Endodermal cell (in vitro differentiated cells): ENCODE measurements around the gene NBAS. TPM values are rescaled to one million over a fixed set of nuclear protein-coding genes. Genes with fewer than 3 reads are reported as not detected.

Experiments
- DNase-seq: peaks from one replicate; pipeline ENCODE4 v3.0.0-alpha.2; 2017
- H3K27ac ChIP-seq: 2 replicates; pipeline ENCODE4 v1.5.1; 2013; ENCODE audit warnings: mild to moderate bottlenecking, low read depth, low read length, moderate library complexity
- H3K27me3 ChIP-seq: 2 replicates; pipeline ENCODE4 v1.6.1; 2013; ENCODE audit warnings: mild to moderate bottlenecking, low read length, moderate library complexity; ENCODE audit not compliant: insufficient read depth, control insufficient read depth, poor library complexity, severe bottlenecking
- H3K36me3 ChIP-seq: 2 replicates; pipeline ENCODE4 v1.7.0; 2013; ENCODE audit warnings: mild to moderate bottlenecking, low read length, moderate library complexity; ENCODE audit not compliant: control insufficient read depth, insufficient read depth
- H3K4me1 ChIP-seq: one replicate; pipeline ENCODE4 v1.7.0; 2013; ENCODE audit warnings: low read length; ENCODE audit not compliant: control insufficient read depth, insufficient read depth
- H3K4me3 ChIP-seq: 2 replicates; pipeline ENCODE4 v1.5.1; 2013; ENCODE audit warnings: mild to moderate bottlenecking, low read length, moderate library complexity
- H3K9ac ChIP-seq: 2 replicates; pipeline ENCODE4 v1.6.1; 2013; ENCODE audit warnings: mild to moderate bottlenecking, low read length, moderate library complexity; ENCODE audit not compliant: poor library complexity, severe bottlenecking; ENCODE audit errors: extremely low read depth
- H3K9me3 ChIP-seq: 2 replicates; pipeline ENCODE4 v1.6.1; 2013; ENCODE audit warnings: mild to moderate bottlenecking, low read length, moderate library complexity; ENCODE audit not compliant: control insufficient read depth
- H3K27ac Mint-ChIP-seq: 2 replicates; pipeline ENCODE4 v1.8.0; 2020; ENCODE audit warnings: mixed read lengths
- H3K27me3 Mint-ChIP-seq: 2 replicates; pipeline ENCODE4 v1.8.0; 2021; ENCODE audit warnings: mild to moderate bottlenecking, mixed read lengths; ENCODE audit not compliant: insufficient read depth
- H3K36me3 Mint-ChIP-seq: 2 replicates; pipeline ENCODE4 v1.8.0; 2020; ENCODE audit warnings: low read depth, mixed read lengths
- H3K4me1 Mint-ChIP-seq: 2 replicates; pipeline ENCODE4 v1.8.0; 2020; ENCODE audit warnings: mixed read lengths
- H3K4me3 Mint-ChIP-seq: 2 replicates; pipeline ENCODE4 v1.8.0; 2020; ENCODE audit warnings: mild to moderate bottlenecking, moderate library complexity, mixed read lengths
- H3K9me3 Mint-ChIP-seq: 2 replicates; pipeline ENCODE4 v1.8.0; 2020; ENCODE audit warnings: mild to moderate bottlenecking, mixed read lengths
- WGBS, 2 experiments: methylation state at CpG; one replicate each; pipeline versions ENCODE4 v1.1.5 to v1.1.7; 2013; ENCODE audit warnings: missing lambda C conversion rate in 2 of 2, mixed read lengths in 1 of 2; ENCODE audit not compliant: insufficient coverage in 1 of 2, insufficient read length in 1 of 2; 5-methylcytosine and 5-hydroxymethylcytosine counted together
- total RNA-seq, 2 donors: library from RNA; stranded (reverse); fragmentation: NEBNext Ultra II Directional in 1 of 2; extraction: Animal tissue kit (Norgen Biotek cat#: 25700) in 1 of 2; gene quantifications; 2 replicates in 1 of 2; 3 replicates in 1 of 2; pipeline ENCODE4 v1.2.1, GENCODE V29; 2021
- TF ChIP-seq, protein P1 (sequence below): fragments of 200-600 bp; sonication (generic); conservative IDR thresholded peaks from 2 replicates; pipeline ENCODE4 v1.5.0; 2021; ENCODE audit warnings: antibody characterized with exemption, mild to moderate bottlenecking

Gene NBAS
- total RNA-seq, 2 donors from 2014 or later, result 47.4 to 54.7 TPM

DNA sequence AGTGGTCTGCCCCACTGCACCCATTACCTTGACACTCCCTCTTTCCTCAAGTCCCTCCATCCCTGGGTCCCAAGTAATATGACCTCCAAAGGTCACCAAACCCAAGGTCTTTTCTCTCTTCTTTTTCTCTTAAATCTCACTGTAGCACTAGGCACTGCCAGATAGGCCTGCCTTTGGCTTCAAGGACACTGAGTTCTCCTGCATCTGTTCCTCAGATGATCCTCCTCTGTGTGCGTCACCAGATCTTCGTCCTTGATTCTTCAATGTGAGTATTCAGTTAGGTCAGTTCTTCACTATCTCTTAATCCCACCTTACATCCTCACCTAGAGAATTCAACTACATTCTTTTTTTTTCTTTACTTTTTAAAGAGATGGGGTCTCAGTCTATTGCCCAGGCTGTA is 249.2 kb downstream of the NBAS start:
- H3K9me3 Mint-ChIP-seq, result peaks cover 2% of the 10 kb centered on the region
- 96% methylated on average over 2 of the region's 2 CpGs; no CpG with 5 or more reads in 1 of the 2 experiments for WGBS, 2 experiments
- Histone ChIP-seq H3K27me3 (no peaks in the 10 kb centered on the region), H3K9ac (no peak overlapping the region), H3K27ac (no peak overlapping the region), H3K9me3 (no peaks in the 10 kb centered on the region), H3K4me1 (peaks cover 3% of the 10 kb centered on the region), H3K36me3 (no peaks in the 10 kb centered on the region), H3K4me3 (no peak overlapping the region)
- no peaks in the 10 kb centered on the region for H3K27me3 Mint-ChIP-seq
- H3K4me1 Mint-ChIP-seq, result peaks cover 20% of the 10 kb centered on the region
- H3K27ac Mint-ChIP-seq, result no peak overlapping the region
- no peak overlapping the region for H3K4me3 Mint-ChIP-seq
- DNase-seq, result no peak
- peaks cover 10% of the 10 kb centered on the region for H3K36me3 Mint-ChIP-seq
- TF ChIP-seq, protein P1, sequence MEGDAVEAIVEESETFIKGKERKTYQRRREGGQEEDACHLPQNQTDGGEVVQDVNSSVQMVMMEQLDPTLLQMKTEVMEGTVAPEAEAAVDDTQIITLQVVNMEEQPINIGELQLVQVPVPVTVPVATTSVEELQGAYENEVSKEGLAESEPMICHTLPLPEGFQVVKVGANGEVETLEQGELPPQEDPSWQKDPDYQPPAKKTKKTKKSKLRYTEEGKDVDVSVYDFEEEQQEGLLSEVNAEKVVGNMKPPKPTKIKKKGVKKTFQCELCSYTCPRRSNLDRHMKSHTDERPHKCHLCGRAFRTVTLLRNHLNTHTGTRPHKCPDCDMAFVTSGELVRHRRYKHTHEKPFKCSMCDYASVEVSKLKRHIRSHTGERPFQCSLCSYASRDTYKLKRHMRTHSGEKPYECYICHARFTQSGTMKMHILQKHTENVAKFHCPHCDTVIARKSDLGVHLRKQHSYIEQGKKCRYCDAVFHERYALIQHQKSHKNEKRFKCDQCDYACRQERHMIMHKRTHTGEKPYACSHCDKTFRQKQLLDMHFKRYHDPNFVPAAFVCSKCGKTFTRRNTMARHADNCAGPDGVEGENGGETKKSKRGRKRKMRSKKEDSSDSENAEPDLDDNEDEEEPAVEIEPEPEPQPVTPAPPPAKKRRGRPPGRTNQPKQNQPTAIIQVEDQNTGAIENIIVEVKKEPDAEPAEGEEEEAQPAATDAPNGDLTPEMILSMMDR, result no peak

DNA sequence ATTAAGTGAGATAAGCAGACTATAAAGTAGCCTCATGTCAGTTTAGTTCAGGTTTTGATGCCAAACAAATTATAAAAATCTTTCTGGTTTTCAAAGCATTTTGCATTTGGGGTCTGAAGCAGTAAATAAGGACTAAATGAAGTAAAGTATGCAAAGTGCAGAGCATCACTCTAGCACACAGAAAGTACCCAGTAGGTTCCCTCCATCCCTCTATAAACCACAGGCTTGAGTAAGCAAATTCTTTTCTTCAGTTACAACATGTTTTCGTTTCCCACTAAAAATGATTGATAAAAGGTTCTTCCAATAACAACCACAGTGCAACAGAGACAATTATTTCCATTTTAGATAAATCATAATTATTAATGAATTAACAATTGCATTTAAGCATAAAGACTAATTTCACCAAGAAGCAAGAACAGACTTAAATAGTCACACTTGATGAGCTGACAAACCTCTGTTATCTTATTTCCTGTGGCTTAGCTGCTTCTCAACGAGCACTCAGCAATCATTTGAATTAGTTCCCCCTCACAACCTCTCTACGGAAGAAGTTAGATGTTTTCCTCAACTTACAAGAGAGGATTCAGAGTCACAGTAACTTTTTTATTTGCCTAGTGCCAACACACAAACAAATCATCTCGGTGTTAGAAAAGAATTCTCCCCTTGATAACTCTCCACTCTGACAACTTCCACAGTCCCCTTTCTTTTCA is 249.8 kb downstream of the NBAS start:
- no peak overlapping the region for H3K27ac Mint-ChIP-seq
- Histone ChIP-seq H3K9me3 (no peaks in the 10 kb centered on the region), H3K27ac (no peak overlapping the region), H3K27me3 (no peaks in the 10 kb centered on the region), H3K9ac (no peak overlapping the region), H3K4me1 (peaks cover under 1% of the 10 kb centered on the region), H3K36me3 (peaks cover under 1% of the 10 kb centered on the region), H3K4me3 (no peak overlapping the region)
- TF ChIP-seq, protein P1, result no peak
- peaks cover 2% of the 10 kb centered on the region for H3K9me3 Mint-ChIP-seq
- peaks cover 5% of the 10 kb centered on the region for H3K36me3 Mint-ChIP-seq
- DNase-seq, result no peak
- no peak overlapping the region for H3K4me3 Mint-ChIP-seq
- WGBS, 2 experiments, result 70 to 85% methylated on average over 3 to 4 of the region's 4 CpGs
- H3K4me1 Mint-ChIP-seq, result peaks cover 14% of the 10 kb centered on the region
- no peaks in the 10 kb centered on the region for H3K27me3 Mint-ChIP-seq

DNA sequence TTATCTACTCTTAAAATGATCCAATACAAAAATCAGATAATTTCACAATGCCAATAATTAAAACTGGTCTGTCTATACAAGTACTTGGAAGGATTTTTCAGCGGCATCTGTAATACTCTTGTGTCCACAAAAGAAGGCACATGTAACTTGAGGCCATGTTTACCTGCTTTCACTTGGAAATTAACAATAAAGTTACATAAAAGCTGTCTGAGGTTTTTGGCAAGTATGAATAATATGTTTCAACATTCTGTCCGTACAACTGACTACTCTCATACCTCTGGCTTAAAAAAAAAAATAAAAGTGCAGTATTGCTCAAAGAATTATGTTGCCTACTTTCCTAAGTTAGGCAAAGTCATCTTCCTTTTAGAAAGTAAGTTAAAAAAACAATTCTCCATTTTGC is 253.6 kb downstream of the NBAS start:
- H3K36me3 Mint-ChIP-seq, result peaks cover 16% of the 10 kb centered on the region
- no peak overlapping the region for H3K27ac Mint-ChIP-seq
- Histone ChIP-seq H3K4me1 (no peaks in the 10 kb centered on the region), H3K9me3 (no peaks in the 10 kb centered on the region), H3K9ac (no peak overlapping the region), H3K27me3 (no peaks in the 10 kb centered on the region), H3K4me3 (no peak overlapping the region), H3K36me3 (peaks cover 9% of the 10 kb centered on the region), H3K27ac (no peak overlapping the region)
- no peaks in the 10 kb centered on the region for H3K9me3 Mint-ChIP-seq
- H3K4me3 Mint-ChIP-seq, result no peak overlapping the region
- peaks cover 6% of the 10 kb centered on the region for H3K4me1 Mint-ChIP-seq
- TF ChIP-seq, protein P1, result no peak
- DNase-seq, result no peak
- no peaks in the 10 kb centered on the region for H3K27me3 Mint-ChIP-seq
- 90 to 96% methylated on average over 2 of the region's 2 CpGs for WGBS, 2 experiments
